GM12878 (cell line): ENCODE measurements around the gene SRSF9. TPM values are rescaled to one million over a fixed set of nuclear protein-coding genes. Genes with fewer than 3 reads are reported as not detected.

Experiments
- ATF3 ChIP-seq: IDR thresholded peaks from 2 replicates; pipeline ENCODE4 v1.6.1; 2011; ENCODE audit warnings: low read depth, mild to moderate bottlenecking, low read length, moderate library complexity, borderline replicate concordance; ENCODE audit errors: extremely low read depth
- CHD4 ChIP-seq: fragments of 200-600 bp; sonication (generic); IDR thresholded peaks from 2 replicates; pipeline ENCODE4 v1.6.1; 2016; ENCODE audit warnings: mild to moderate bottlenecking
- ELK1 ChIP-seq: IDR thresholded peaks from 2 replicates; pipeline ENCODE4 v1.6.1; 2012; ENCODE audit warnings: low read depth, low read length, improper control_type of control experiment
- EZH2 ChIP-seq: IDR thresholded peaks from 2 replicates; pipeline ENCODE4 v1.6.1; 2012; ENCODE audit warnings: low read depth, mild to moderate bottlenecking, control low read depth, inconsistent platforms, low read length, borderline replicate concordance; ENCODE audit not compliant: control insufficient read depth
- FOS ChIP-seq: IDR thresholded peaks from 3 replicates; pipeline ENCODE4 v1.6.1; 2011; ENCODE audit warnings: borderline replicate concordance; ENCODE audit not compliant: insufficient read length; ENCODE audit errors: extremely low read depth
- JUND ChIP-seq: IDR thresholded peaks from 2 replicates; pipeline ENCODE4 v1.6.1; 2012; ENCODE audit warnings: low read depth, mild to moderate bottlenecking, low read length, improper control_type of control experiment, moderate library complexity
- KDM1A ChIP-seq: fragments of 200-600 bp; sonication (generic); IDR thresholded peaks from 2 replicates; pipeline ENCODE4 v1.6.1; 2016; ENCODE audit warnings: borderline replicate concordance
- LARP7 ChIP-seq: fragments of 450-650 bp; IDR thresholded peaks from 2 replicates; pipeline ENCODE4 v1.6.1; 2017; ENCODE audit warnings: mild to moderate bottlenecking
- MEF2A ChIP-seq: IDR thresholded peaks from 2 replicates; pipeline ENCODE4 v1.6.1; 2011; ENCODE audit warnings: low read depth, mild to moderate bottlenecking, low read length, moderate library complexity; ENCODE audit not compliant: insufficient read depth
- MTA2 ChIP-seq: fragments of 450-650 bp; IDR thresholded peaks from 2 replicates; pipeline ENCODE4 v1.6.1; 2016; ENCODE audit warnings: low read depth, mild to moderate bottlenecking, moderate library complexity
- MXI1 ChIP-seq: fragments of 150-350 bp; IDR thresholded peaks from 2 replicates; pipeline ENCODE4 v1.6.1; 2011; ENCODE audit warnings: low read depth, mild to moderate bottlenecking, inconsistent platforms, low read length, improper control_type of control experiment
- NR2C1 ChIP-seq: fragments of 450-650 bp; IDR thresholded peaks from 2 replicates; pipeline ENCODE4 v1.6.1; 2017; ENCODE audit warnings: antibody characterized with exemption, mild to moderate bottlenecking, moderate library complexity
- PKNOX1 ChIP-seq: fragments of 450-650 bp; IDR thresholded peaks from 2 replicates; pipeline ENCODE4 v1.6.1; 2016; ENCODE audit warnings: mild to moderate bottlenecking
- POLR2A ChIP-seq: IDR thresholded peaks from 2 replicates; pipeline ENCODE4 v1.6.1; 2011; ENCODE audit warnings: low read depth, mild to moderate bottlenecking, low read length
- RAD51 ChIP-seq: fragments of 450-650 bp; IDR thresholded peaks from 2 replicates; pipeline ENCODE4 v1.6.1; 2016; ENCODE audit warnings: moderate library complexity, mild to moderate bottlenecking, inconsistent platforms
- SMARCA5 ChIP-seq: fragments of 450-650 bp; IDR thresholded peaks from 2 replicates; pipeline ENCODE4 v1.6.1; 2017; ENCODE audit warnings: mild to moderate bottlenecking
- SP1 ChIP-seq: IDR thresholded peaks from one replicate; pipeline ENCODE4 v1.6.1; 2011; ENCODE audit warnings: low read depth, low read length
- SREBF2 ChIP-seq: IDR thresholded peaks from 2 replicates; pipeline ENCODE4 v1.6.1; 2012; ENCODE audit warnings: mild to moderate bottlenecking, low read length
- SRF ChIP-seq, 2 experiments: IDR thresholded peaks; 2 replicates each; pipeline ENCODE4 v1.6.1; 2011; ENCODE audit warnings: low read depth in 2 of 2, low read length in 2 of 2, mild to moderate bottlenecking in 1 of 2, moderate library complexity in 1 of 2
- USF2 ChIP-seq: IDR thresholded peaks from 2 replicates; pipeline ENCODE4 v1.6.1; 2011; ENCODE audit warnings: low read depth, low read length, improper control_type of control experiment, borderline replicate concordance
- WRNIP1 ChIP-seq: IDR thresholded peaks from 2 replicates; pipeline ENCODE4 v1.6.1; 2011; ENCODE audit warnings: low read depth, low read length, improper control_type of control experiment, borderline replicate concordance
- ZBTB40 ChIP-seq: fragments of 450-650 bp; IDR thresholded peaks from 2 replicates; pipeline ENCODE4 v1.6.1; 2016; ENCODE audit warnings: mild to moderate bottlenecking, moderate library complexity, borderline replicate concordance
- polyA plus RNA-seq, 11 experiments: library from polyadenylated mRNA; depleted of rRNA in 4 of 11; unstranded in 6 of 11; stranded (reverse) in 5 of 11; fragments of >200 nt; fragmentation: Nextera tagmentation in 4 of 11; fragmentation: Illumina TruSeq in 1 of 11; extraction: Ambion mirVana in 4 of 11; extraction: Trizol in 1 of 11; gene quantifications; 1 replicate in 1 of 11; 2 replicates in 10 of 11; pipeline versions ENCODE4 v1.2.1 to v1.2.3, GENCODE V29; 2011 to 2016; ENCODE audit warnings: inconsistent platforms in 2 of 11, missing spikeins in 2 of 11, low read depth in 1 of 11
- total RNA-seq, 4 experiments: library from RNA; depleted of rRNA in 3 of 4; stranded (reverse); fragments of >200 nt in 3 of 4; fragmentation: Illumina TruSeq in 1 of 4; extraction: Trizol in 1 of 4; gene quantifications; 2 replicates each; pipeline versions ENCODE4 v1.2.1 to v1.2.3, GENCODE V29; 2013 to 2021

Gene SRSF9
- total and polyA plus RNA-seq, 10 of the 15 experiments (the other 5 are each of a cell fraction or from before 2014, with no cell fraction given), result 56.2 to 510 (median 186) TPM

GRCh38 chr12:120437735-120438494 is 31.6 kb downstream of the SRSF9 start, which contains the start of gene COX6A1 (continued):
- TF ChIP-seq ATF3 (no peak), POLR2A (peak; percentile 87), MTA2 (no peak), ELK1 (peak; percentile 96), SP1 (peak; percentile 38), LARP7 (no peak), FOS (no peak), SREBF2 (no peak), KDM1A (no peak), EZH2 (no peak), MXI1 (peak; percentile 76), USF2 (no peak), RAD51 (no peak), MEF2A (no peak), JUND (no peak), CHD4 (no peak), WRNIP1 (0 out of 2 replicates have a peak, but pooled peaks have one; percentile 62), NR2C1 (peak; percentile 73), SRF (IDR thresholded peaks at IDR 0.05; ENCODE audit: low read depth in 2 of 2, low read length in 2 of 2) (peak; percentile 86 to 93), PKNOX1 (peak; percentile 79), ZBTB40 (peak; percentile 93), SMARCA5 (no peak)
